Ecto neural progenitor cell (in vitro differentiated cells): ENCODE data around the gene SCYL1.
A peak's percentile ranks its signal among the peaks of the same experiment; 100 is the strongest.

Experiments
- DNase-seq: peaks from one replicate; pipeline ENCODE4 v3.0.0-alpha.2; 2018; ENCODE audit warnings: low spot score

The SCYL1 gene

DNA sequence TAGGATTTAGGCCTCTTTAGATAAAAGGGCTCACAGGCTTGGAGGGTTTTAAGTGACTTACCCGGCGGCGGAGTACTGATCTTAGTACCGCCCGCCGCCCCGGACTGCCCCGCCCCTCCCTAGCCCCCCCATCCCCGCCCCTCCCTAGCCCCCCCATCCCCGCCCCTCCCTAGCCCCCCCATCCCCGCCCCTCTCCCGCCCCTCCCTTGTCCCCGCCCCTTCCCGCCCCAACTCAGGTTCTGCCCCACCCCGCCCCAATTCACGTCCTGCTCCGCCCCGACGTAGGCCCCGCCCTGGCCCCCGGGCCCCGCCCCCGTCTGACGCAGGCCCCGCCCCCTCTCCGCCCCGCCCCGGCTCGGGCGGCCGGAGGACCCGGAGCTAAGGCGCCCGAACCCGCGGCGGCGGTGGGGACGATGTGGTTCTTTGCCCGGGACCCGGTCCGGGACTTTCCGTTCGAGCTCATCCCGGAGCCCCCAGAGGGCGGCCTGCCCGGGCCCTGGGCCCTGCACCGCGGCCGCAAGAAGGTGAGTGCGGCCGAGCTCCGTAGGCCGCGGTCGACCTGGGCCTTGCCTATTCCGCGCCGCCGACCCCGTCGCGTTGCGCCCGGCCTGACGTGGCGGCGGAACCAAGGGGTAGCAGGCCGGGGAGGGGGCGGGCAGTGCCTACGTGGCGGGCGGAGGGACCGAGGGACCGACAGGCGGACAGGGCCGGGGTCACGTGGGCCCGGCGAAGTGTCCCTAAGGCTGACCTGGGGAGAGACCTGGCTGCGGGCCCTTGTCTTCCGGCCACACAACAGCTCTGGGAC, at the start of gene SCYL1:
TSS of gene SCYL1 (plus strand) at position 343 of the 805 bp plus-strand sequence. CDS start at position 414, 71 bp downstream.
- peak; percentile 94 for DNase-seq

DNA sequence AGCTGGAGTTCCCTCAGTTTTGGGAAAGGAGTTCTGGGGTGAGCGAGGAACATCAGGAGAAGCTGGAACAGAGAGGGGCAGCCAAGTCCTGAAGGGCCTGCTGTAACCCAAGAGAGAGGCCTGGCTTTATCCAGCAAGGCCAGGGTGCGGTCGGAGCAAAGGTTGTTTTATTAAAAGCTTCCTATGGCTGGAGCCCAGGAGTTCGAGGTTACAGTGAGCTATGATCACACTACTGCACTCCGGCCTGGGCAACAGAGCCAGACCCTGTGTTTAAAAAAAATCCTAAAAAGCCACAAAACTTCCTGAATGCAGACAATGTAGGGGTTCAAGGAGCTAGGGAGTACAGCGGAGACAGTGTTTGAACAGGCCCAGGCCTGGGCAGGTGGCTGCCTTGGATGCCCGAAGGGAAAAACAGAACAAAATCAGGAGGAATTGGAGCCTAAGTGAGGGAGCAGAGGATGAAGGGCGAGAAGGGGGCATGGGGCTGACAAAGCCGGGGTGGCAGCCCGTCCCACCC, 48.2 kb upstream of the SCYL1 start:
- DNase-seq = no peak

DNA sequence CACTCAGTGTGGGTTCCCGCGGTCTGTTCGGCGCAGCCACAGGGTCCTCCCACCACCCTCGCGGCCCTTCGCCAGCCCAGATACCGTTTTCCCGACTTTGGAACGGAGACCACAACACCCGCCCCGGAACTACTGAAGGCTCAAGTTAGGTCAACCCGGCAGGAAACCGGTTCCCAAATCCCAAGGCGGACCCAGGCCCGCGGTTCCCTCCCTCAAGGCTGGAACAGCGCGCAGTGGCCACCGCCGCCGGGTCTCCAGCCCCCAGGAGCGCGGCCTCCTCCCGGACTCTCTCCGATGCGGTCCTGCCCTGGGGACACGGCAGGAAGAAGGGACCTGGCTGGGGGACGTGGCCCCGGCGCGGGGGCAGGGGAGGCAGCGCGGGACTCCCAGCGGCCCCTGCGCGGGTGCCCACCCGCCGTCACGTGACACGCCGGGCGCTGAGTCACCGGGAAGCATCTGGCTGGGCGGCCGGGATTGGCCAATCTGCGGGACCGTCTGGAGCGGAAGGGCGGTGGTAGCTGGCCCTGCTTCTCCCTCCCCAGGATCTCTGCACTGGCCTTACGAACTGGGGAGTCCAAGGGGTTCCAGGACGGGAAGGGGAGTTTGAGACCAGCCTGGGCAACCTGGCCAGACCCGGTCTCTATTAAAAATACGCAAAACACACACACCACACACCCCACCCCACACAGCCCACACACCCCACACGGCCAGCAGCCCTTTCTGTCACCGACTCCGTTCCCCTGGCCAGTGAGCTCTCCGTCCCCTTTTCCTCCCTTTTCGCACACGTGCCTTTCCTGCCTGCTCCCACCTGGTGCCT, 47.5 kb upstream of the SCYL1 start:
- peak; percentile 95 for DNase-seq

DNA sequence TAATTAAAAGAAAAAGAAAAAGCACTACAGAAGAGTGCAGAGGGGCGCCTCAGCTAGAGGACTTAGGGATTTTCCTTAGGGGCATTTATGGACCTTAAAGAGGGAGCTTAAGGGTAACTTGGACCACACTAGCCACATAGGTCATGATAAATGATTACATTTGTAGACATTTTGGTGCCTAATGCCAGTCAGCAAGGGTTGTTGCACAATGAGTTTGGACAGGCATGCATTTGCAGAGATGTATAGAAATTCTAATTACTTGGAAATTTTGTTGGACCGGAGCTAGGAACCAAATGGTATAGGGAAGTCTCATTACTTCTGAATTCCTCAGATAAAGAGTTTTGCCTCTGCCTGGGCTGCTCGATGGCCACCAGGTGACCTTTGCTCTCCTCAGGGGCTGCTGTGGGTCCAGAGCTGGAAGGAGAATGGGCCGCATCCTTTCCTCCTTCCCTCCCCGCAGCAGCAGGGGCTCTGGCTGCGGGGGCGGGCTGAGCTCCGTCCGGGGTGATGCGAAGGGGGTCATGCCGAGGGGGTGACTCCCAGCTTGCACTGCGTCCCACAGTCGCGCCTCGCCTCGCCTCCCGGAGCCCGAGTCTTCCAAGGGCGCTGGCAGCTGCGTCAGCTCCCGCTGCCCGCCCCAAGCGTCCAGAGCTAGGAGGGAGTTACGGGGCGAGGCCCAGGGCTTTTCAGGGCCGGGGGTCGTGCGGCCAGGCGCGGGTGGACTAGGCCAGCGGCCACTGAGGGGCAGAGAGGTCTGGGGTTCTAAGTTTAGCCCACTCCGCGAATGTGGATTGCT, 46.3 kb upstream of the SCYL1 start:
- DNase-seq = no peak

DNA sequence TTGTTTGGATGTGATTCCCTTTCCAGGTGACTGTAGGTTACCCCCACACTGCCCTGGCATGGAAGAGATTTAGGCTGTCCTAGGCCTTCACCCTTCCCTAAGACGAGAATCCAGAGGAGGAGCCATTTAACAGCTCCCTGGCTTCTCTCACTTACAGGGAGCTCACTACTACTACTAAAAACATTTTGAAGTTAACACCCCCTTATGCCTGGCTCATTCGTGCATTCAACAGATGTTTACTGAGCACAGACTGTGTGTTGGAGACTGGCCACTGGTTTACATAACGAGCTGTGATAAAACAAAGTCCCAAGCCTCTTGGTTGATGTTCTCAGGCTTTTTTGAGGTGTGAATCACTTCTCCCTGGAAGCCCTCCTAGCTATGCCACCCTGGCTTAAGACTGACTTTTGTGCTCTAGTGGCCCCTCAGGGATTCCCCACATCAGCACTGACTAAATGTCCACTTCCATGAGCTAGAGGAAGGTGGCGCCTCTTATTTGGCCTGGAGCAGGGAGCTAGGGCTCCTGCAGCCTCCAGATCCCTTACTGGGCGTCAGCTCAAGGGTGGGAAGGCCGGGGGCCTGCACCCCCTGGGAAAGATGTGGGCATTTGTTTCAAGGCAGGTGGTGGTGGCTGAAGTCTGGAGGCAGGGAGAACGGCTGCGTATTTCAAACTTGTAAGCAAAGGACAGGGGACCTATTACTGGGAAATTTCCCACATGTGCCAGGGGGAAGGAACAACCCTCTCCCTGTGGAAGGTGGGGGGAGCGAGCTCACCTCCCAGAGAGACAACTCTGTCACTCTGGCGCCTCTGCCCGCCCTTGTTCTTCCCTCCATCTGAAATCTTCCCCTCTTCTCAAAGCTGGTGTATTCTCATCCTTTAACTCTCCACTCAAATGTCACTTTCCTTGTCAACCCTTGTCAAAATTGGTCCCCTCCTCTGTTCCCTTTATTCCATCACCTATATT, 45.4 kb upstream of the SCYL1 start:
- peak; percentile 68 for DNase-seq

DNA sequence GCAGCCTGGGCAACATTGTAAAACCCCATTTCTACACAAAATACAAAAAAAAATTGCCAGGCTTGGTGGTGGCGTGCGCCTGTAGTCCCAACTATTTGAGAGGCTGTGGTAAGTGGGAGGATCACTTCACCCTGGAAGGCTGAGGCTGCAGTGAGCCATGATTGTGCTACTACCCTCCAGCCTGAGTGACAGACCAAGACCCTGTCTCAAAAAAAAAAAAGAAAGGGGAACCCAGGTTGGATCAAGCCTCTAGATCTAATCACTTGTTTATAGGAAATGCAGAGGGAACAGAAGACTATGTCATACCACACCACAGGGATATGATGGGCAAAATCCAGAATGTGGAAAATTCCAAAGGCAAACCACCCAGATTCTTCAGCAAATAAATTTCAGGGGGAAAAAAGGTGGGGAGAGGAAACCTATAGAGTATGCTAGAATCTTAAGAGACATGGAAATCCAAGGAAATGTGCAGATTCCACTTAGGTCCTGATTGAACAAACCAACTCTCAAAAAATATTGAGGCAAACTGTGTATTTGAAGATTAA, 42.5 kb upstream of the SCYL1 start:
- DNase-seq = no peak

DNA sequence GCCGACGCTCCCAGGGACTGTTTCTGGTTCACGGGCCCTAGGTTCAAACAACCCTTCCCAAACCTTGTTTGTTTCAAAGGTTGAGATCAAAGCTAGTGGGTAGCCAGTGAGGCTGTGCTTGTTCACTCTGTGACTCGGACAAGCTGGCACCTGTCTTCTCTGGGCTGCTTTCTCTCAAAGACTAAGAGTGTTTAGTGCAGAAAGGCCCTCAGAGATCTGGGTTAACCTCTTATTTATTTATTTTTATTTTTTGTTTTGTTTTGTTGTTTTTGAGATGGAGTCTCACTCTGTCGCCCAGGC, 39.0 kb upstream of the SCYL1 start:
- DNase-seq = no peak

DNA sequence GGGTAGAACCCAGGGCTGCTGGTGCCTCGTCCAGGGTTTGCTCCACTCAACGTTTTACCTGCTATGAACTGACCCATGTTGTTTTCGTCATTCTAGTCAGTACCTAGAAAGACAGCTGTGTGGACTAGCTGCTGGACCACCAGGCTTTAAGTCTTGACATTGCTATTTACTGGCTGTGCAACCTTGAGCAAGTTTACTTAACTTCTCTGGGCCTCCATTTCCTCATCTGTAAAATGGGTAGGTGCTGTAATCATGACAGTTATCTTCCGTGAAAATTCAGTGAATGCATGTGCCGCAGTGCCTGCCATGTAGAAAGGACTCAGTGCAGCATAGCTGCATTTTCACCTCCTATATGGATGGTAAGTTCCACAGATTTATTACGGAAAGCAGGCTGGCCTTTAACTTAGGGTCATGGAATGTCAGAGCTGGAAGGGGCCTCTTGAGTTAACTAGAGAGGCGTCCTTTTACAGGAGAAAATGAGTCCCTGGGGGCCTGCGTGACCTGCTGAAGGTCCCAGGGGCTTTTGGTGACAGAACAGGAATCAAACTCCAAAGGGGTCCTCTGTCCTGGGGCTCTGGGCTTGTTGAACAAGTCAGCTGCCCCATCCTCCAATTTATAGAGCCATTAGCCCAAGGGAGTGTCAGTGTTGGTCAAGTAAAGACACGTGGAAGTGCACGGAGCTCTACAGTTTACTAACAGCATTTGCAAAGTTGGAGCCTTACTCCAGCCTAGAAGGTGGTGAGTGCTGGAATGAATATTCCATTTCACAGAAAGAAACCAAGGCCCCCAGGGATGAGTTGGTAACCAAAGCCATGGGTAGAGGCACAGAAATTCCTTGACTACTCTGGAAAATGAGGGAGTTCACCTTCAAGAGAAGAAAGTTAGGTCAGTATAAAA, 38.1 kb upstream of the SCYL1 start:
- no peak for DNase-seq

DNA sequence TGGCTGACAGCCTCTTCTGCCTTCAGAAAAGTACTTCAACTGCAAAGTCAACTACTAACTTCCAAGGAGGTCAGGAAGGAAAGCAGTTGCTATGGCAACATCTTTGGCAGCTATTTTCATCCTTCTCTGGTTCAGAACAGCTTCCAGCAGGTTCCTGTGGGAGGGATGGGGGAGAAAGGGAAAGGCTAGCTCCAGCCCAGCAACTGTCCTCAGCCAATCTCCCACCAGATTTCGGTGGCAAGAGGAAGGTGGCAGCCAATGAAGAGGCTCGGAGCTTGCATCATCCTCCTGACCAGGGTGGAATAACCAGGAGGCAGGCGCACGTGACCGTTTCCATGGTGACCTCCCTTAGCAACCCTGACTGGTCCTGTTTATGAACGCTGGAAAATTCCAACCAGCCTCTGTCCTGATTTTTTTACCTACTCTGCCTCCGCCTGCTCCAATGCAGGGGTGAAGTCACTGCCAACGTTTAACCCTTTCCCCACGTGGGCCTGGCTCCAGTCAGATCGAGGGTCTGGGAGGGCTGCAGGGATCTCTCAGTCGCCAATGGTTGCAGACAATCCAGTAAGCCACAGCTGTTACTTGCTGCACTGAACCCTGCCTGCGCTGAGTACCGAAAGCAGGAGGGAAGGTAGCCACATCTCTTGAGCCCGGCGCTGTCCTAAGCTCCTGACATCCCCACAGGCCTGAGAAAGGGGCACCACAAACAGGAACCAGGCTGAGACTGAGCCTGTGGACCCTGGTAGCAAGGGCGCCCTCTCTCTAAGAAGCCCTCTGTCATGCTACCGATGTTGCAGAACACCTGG, 37.2 kb upstream of the SCYL1 start:
- peak; percentile 99 for DNase-seq

DNA sequence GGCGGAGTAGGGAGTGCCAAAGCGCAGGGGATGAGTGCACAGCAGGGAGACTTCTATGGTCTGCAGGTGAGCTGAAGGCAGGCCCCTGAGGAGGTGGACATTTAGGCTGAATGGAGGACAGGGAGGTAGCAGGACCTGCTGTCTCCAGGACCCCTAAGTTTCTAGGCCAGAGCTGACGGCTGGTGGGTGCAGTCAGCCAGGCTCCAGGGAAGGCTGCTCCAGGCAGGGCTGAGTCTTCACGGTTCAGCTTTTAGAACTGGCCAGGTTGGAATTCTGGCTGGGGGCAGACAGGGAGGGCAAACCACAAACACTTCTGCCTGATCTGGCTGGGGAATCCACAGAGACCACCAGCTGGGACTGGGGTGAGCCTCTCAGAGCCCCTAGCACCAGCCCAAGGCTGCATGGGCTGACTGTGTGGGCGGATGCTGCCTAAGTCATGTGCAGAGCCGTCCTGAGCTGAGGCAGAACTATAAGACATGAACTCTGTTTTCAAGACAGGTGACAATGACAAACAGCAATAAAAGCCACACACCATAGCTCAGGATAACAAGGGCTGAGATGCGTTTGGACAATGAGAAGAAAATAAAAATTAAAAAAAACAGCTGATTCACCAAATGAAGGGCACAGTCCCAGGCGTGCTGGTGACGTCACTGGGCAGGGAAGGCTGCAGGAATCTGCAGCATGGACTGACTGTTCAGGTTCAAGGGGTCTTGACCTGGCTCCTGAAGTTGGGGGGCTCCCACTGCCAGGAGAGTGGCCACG, 36.4 kb upstream of the SCYL1 start:
- no peak for DNase-seq

DNA sequence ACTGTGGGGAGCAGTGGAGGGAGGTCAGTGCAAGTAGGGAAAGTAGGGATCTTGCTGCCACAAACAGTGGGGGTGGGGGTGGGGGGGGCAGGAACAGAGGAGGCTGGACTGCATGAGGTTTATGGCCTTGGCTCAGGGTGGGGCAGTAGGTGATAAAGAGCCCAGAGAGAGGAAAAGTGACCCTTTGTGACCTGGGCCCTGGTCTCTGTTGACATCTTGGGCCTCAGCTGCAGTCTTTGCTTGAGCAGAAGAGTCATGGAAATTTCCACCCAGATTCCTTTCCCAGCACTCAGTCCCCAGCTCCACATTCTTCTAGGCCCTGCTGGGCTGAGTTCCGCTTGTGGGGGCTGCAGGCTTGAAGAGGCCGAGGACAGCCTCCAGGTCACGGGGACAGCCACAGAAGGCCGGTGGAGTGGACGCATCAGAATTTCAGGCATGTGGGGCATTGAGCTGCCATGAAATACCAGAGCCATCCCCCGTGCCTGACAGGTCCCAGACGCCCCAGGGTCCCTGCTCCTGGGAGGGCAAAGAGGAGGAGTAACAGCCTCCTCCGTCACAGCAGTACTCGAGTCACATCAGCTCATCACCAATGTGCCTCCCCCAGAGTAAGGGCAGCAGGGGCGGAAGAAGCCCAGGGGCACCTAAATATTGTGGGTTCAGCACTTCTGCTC, 35.7 kb upstream of the SCYL1 start:
- DNase-seq = peak; percentile 84

DNA sequence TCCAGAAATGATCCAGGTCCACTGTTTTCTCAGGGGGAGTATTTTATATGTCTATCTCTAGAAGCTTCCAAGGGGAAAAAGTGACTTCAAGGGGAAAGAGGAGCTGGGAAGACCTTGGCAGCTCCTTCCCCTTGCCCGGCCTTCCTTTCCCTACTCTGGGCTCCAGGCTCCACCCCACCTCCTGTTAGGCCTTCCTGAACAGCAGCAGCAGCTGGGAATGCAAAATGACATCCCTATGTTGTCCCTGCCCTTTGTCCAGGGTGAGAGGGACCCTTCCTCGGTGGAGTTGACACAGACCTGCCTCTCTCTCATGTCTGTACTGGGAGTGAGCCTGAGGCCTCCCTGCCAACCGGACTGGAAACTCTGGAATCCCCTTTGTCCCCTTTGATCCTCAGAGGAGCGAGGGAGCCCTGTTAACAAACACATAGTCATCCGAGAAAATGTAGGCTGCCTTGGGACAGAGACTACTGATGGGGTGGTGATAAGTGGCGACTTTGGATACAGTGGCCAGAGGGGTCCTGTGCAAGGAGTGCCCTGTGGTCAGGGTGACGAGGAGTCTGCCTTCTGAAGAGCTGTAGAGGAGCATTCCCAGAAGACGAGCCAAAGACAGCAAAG, 35.1 kb upstream of the SCYL1 start:
- peak; percentile 70 for DNase-seq

DNA sequence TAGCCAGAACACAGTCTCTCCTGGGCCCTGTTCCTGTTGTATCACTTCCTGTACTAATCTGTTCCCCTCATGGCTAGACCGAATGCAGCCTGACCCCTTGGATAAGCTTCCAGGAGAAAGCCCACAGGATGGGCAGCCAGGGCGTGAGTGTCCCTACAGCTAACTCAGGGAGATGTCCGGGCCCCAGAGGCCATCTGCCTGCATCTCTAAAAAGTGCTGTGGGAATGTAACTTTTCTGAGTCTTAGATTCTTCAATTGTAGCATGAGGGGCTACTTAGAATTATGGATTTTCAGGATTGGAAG, 33.8 kb upstream of the SCYL1 start:
- no peak for DNase-seq

DNA sequence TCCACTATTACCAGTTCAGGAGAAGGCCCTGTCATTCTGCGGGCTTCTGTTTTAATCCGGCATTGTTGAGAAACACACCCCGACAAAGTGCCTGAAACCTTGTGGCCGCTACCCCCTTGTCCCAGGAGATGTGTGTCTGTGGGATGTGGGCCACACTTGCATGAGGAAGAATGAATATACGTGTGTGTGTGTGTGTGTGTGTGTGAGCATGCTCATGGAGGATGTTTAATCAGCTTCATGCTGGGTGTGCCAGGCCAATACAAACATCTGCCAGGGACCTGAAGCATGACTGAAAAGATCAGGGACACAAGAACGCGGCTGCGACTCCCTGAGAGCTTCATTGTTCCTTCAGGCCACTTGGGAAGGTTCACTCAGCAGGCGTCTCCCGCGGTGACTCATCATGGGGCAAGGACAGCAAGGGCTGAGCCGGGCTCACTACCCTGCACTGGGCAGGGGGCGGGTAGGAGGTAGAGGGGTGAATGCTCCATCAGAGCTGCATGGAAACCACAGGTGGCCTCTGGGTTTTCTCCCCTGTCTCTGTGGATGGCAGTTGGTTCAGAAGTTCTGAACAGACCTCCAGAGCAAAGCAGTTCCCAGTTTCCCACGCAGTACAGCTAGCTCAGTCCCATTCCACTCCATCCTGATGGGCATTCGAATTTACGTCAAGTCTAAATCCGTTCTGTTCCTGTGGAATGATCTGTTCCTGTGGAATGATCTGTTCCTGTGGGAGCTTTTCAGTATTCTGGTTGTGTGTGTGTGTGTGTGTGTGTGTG, 33.1 kb upstream of the SCYL1 start:
- peak; percentile 76 for DNase-seq

DNA sequence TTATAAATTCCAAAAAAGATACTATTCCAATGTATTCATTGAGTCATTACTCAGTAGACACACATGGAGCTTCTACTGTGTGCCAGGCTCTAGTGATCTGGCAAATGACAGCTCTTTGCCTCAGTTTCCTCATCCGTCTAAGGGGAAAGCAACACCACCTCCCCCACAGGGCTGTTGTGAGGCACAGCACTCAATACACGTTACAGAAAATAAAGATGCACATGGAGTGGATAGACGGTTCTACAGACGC, 32.6 kb upstream of the SCYL1 start:
- no peak for DNase-seq

DNA sequence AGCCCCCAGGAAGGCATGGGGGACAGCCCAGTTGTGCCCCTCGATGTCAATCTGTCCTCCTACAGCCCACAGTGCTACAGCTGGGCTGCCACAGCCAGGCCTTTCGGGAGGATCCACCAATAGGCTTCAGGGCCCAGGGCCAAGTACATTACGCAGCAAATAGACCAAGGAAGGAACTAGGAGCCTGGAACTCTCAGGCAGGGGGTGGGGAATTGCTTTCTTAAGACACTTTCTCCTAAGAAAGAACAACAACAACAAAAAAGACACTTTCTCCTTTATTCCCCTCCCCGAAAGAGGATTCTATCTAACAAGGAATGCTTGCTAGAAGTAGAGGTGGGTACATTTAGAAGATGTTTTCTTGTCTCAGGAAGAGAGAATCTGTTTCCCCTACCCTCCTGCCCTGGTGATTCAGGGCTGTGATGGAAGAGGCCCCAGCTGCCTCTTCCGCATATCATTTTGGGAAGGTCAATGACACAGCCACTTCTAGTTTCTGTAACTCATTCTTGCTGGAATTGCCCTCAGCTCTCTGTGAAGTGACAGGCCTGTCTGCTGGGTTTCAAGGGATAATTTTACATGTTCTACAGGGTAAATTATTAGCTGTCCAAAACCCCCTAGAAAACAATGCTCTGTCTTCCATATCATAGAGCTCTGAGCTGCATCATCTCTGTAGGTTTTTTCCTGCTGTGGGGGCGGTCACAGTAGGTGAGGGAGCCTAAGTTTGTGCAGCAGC, 32.1 kb upstream of the SCYL1 start:
- DNase-seq = no peak
